D721Med (cell line): ENCODE data around the gene CFDP1.

ENCODE experiments used
- DNase-seq: peaks from one replicate; pipeline ENCODE4 v3.0.0; 2011; ENCODE audit warnings: low spot score; ENCODE audit not compliant: insufficient read length
- FAIRE-seq: peaks from 2 replicates; lab custom pipeline; 2011; peaks lifted over from hg19 to GRCh38; lab: Jason Lieb, UNC
- CTCF ChIP-seq: IDR thresholded peaks from 2 replicates; pipeline ENCODE4 v1.5.1; 2012; ENCODE audit warnings: mild to moderate bottlenecking, control low read depth; ENCODE audit not compliant: insufficient read depth; ENCODE audit errors: missing control alignments

Gene CFDP1

DNA sequence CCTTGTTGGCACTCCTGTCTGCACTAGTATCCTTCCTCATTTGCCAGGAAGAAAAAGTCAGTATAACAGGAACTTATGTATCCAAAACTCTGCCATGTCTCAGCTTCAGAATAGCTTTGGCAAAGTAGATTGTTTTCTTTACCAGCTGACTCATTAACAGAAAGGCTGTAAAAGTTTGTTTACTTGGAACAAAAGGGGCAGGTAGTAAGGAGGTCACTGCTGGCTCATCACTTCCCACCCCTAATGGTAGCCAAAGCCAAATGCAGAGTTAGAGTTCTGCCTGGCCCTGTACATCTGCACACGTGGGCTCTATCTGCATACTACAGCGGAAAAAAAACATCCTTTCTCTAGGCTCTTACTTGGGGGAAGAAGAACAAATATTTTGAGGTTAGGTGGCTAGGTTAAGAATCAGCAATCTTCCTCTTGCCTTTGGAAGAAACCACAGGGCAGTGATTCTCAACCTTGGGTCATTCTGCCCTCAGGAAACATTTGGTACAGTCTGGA lies 90.9 kb downstream of the CFDP1 start:
- DNase-seq (no peak), FAIRE-seq (no peak)
- no peak for TF ChIP-seq CTCF

GRCh38 chr16:75341564-75342307 lies 91.6 kb downstream of the CFDP1 start:
- DNase-seq, result no peak
- no peak for TF ChIP-seq CTCF

GRCh38 chr16:75340741-75341491 lies 92.4 kb downstream of the CFDP1 start:
- FAIRE-seq (no peak), DNase-seq (no peak)
- no peak for TF ChIP-seq CTCF

More at GRCh38 chr16:75341564-75342307, 91.6 kb downstream of the CFDP1 start:
- FAIRE-seq, result no peak

- no peak for DNase-seq
- no peak for FAIRE-seq
- no peak for TF ChIP-seq CTCF
These were observed 95.9 kb downstream of the CFDP1 start for GRCh38 chr16:75337430-75337829.

DNA sequence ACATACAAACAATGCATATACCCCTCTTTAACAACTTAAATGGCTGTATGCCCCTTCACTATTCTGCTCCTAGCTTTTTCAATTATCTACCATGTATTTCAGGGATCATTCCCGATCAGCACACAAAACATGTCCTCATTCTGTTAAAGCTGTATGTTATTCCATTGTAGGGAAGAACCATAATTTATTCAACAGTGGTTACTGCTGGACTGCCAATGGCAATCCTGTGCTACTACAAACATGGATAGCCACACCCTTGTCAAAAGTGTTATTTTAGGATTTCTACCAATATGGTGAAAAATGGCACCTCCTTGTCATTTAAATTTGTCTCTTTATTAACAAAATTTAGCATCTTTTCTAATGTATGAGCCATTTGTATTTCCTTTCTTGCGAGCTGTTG lies 96.8 kb downstream of the CFDP1 start:
- FAIRE-seq (no peak), DNase-seq (no peak)
- no peak for TF ChIP-seq CTCF

DNA sequence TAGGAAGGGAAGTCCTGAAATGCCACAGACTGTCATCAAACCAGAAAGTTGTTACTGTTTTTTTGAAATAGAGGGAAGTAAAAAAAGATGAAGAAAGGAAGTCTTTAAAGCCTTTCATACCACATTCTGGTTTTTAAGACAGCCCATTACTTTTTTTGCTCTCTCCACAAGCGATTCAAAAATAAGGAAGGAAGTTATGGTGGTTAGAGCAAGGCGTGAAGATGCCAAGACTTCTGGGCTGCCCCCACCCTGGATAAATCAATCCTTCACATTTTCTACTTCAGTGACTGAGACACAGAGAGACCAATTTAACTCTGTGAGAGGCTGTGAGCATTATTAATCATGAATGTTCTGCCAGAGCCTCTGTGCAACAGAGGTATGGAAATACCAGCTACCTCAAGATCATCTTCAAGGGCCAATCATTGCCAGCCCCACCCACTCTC lies 99.6 kb downstream of the CFDP1 start:
- no peak for FAIRE-seq
- no peak for DNase-seq
- no peak for TF ChIP-seq CTCF
